GM19467 (cell line): ENCODE data around the gene RNF111.
"Not testable (repeated sequence)": the region's sequence is repeated elsewhere in the genome, so short reads cannot be mapped to it uniquely, and the experiment has no call there.

ENCODE experiments used
- ATAC-seq: cut with Tn5 transposase; IDR thresholded peaks from one replicate; pipeline ENCODE4 v1.9.1; 2021; ENCODE audit warnings: mild to moderate bottlenecking, moderate library complexity; ENCODE audit not compliant: unreplicated experiment

Gene RNF111

GRCh38 chr15:58999694-59000093, 12.2 kb downstream of the RNF111 start:
- ATAC-seq: no peak

GRCh38 chr15:59000251-59000650, 12.8 kb downstream of the RNF111 start:
- not testable (repeated sequence) for ATAC-seq

DNA sequence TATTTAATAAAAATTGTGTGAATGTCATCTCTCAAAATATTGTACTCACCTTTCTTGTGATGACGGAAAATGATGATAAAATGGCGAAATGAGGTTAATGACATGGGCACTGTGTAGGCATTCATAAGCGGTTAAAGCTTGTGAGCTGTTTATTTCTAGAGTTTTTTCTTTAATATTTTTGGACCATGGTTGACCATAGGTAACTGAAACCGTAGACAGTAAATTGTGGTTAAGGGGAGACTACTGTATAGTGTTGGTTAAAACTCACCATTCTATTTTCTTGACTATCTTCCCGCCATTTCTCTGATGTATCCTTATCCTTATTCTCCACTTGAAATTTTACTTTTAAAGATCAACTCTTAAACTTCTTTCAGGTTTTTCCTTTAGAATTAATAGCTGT, 14.5 kb downstream of the RNF111 start:
- ATAC-seq: no peak

- ATAC-seq: no peak
These were observed 15.0 kb downstream of the RNF111 start for GRCh38 chr15:59002418-59002859.

- no peak for ATAC-seq
These were observed 18.1 kb downstream of the RNF111 start for GRCh38 chr15:59005579-59005978.

- ATAC-seq: no peak
These were observed 20.6 kb downstream of the RNF111 start for GRCh38 chr15:59008086-59008485.

GRCh38 chr15:59011262-59011952, 23.9 kb downstream of the RNF111 start:
- ATAC-seq: no peak

GRCh38 chr15:59013246-59013873, 25.9 kb downstream of the RNF111 start:
- no peak for ATAC-seq

GRCh38 chr15:59014068-59014467, 26.6 kb downstream of the RNF111 start:
- ATAC-seq: no peak

- ATAC-seq: no peak
These were observed 30.0 kb downstream of the RNF111 start for GRCh38 chr15:59017449-59017848.

- no peak for ATAC-seq
These were observed 31.4 kb downstream of the RNF111 start for GRCh38 chr15:59018833-59019232.

GRCh38 chr15:59020322-59020721, 32.9 kb downstream of the RNF111 start:
- ATAC-seq: no peak

- ATAC-seq: no peak
These were observed 34.7 kb downstream of the RNF111 start for GRCh38 chr15:59022188-59022587.

- no peak for ATAC-seq
These were observed 38.7 kb downstream of the RNF111 start for GRCh38 chr15:59026207-59026606.

- no peak for ATAC-seq
These were observed 41.0 kb downstream of the RNF111 start for GRCh38 chr15:59028387-59028955.

DNA sequence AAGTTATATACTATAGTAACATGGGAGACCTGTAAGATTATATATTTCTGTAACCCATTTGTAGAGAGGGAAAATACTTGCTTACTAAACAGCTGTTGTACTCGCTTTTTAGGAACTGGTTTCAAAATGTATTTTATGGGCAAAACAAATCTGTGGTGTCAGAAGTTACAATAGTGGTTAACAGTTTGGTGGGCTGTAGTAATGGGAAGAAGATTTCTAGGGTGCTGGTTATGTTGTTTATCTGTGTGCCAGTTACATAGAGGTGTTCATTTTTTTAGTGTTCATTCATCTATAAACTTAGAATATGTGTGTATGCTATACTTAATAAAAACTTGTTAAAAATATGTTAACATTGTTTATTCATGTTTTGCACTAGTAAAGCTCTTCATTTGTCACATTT, 42.1 kb downstream of the RNF111 start:
- ATAC-seq: no peak

DNA sequence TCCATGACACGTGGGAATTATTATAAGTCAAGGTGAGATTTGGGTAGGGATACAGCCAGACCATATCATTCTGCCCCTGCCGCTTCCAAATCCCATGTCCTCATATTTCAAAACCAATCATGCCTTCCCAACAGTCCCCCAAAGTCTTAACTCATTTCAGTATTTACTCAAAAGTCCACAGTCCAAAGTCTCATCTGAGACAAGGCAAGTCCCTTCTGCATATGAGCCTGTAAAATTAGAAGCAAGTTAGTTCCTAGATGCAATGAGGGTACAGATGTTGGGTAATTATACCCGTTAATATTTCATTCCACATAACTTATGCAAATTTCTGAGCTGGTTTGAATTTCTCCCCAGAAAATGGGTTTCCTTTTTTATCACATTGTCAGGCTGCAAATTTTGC, 47.7 kb downstream of the RNF111 start:
- ATAC-seq: no peak

DNA sequence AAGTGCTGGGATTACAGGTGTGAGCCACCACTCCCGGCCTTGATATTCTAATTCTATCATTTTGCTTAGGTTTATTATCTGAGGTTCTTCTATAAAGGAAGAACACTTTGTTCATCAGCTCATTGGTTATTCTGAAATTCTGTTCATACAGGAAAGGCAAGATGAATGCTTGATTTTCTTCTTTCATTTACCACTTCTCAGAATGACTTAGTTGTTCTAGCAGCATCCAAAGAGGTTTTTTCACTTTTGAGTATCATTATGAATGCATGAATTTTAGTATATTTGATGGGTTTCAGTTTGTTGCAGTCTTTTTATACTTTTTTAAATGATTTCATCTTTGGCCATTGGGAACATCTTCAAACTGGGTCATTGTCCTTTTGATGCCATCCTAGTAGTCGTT, 51.8 kb downstream of the RNF111 start:
- ATAC-seq: no peak

- ATAC-seq: no peak
These were observed 54.6 kb downstream of the RNF111 start for GRCh38 chr15:59042041-59042440.

DNA sequence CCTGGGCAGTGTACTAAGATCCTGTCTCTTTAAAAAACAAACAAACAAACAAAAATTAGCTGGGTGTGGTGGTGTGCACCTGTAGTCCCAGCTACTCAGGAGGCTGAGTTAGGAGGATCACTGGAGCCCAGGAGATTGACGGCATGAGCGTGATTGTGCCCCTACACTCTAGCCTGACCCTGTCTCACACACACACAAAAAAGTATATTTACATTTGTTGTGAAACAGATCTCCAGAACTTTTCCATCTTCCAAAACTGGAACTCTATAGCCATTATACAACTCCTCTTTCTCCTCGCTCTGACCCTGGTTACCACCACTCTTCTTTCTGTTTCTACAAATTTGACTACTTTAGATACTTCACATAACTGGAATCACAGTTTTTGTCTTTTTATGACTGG, 61.4 kb downstream of the RNF111 start:
- no peak for ATAC-seq

GRCh38 chr15:59051873-59052861, 64.7 kb downstream of the RNF111 start:
- ATAC-seq: no peak
